Measurements from ENCODE around the gene PLCB2.

The PLCB2 gene

GRCh38 chr15:40334941-40335795 lies 27.4 kb upstream of the PLCB2 start:
- no peak for DNase-seq (ENCODE audit: low read depth)
- no peak overlapping the region for H3K4me3 ChIP-seq (ENCODE audit: low read length)
- TF ChIP-seq CTCF (conservative IDR thresholded peaks at IDR 0.05; ENCODE audit: low read depth, low read length) = no peak

- no peak for DNase-seq (ENCODE audit: low read depth)
- TF ChIP-seq CTCF (conservative IDR thresholded peaks at IDR 0.05; ENCODE audit: low read depth, low read length) = no peak
- H3K4me3 ChIP-seq (ENCODE audit: low read length) = no peak overlapping the region
Measured at GRCh38 chr15:40334541-40334940, 26.8 kb upstream of the PLCB2 start.

- peak; percentile 60 for DNase-seq (ENCODE audit: low read depth)
- H3K4me3 ChIP-seq (ENCODE audit: low read length) = no peak overlapping the region
- TF ChIP-seq CTCF (conservative IDR thresholded peaks at IDR 0.05; ENCODE audit: low read depth, low read length) = peak; percentile 11
Measured at GRCh38 chr15:40333922-40334492, 26.3 kb upstream of the PLCB2 start.

GRCh38 chr15:40332113-40332781 lies 24.5 kb upstream of the PLCB2 start:
- no peak overlapping the region for H3K4me3 ChIP-seq (ENCODE audit: low read length)

GRCh38 chr15:40331637-40332036 lies 23.9 kb upstream of the PLCB2 start:
- H3K4me3 ChIP-seq (ENCODE audit: low read length) = no peak overlapping the region
- TF ChIP-seq CTCF (conservative IDR thresholded peaks at IDR 0.05; ENCODE audit: low read depth, low read length) = no peak
- no peak for DNase-seq (ENCODE audit: low read depth)

More at GRCh38 chr15:40332113-40332781, 24.5 kb upstream of the PLCB2 start:
- DNase-seq (ENCODE audit: low read depth) = no peak
- TF ChIP-seq CTCF (conservative IDR thresholded peaks at IDR 0.05; ENCODE audit: low read depth, low read length) = no peak

- DNase-seq (ENCODE audit: low read depth) = no peak
- TF ChIP-seq CTCF (conservative IDR thresholded peaks at IDR 0.05; ENCODE audit: low read depth, low read length) = no peak
- H3K4me3 ChIP-seq (ENCODE audit: low read length) = no peak overlapping the region
Measured at GRCh38 chr15:40331026-40331425, 23.3 kb upstream of the PLCB2 start.
